ENCODE measurements around the gene NFKBIA. TPM values are rescaled to one million over a fixed set of nuclear protein-coding genes. Genes with fewer than 3 reads are reported as not detected.
"Not testable (repeated sequence)": the region's sequence is repeated elsewhere in the genome, so short reads cannot be mapped to it uniquely, and the experiment has no call there.

NFKBIA gene
- total RNA-seq, 1 experiment from 2014 or later: 29.3 TPM

GRCh38 chr14:35383569-35384454, 20.7 kb downstream of the NFKBIA start (continued):
- TF ChIP-seq ZSCAN18 (CRISPR knock-in tag; IDR thresholded peaks at IDR 0.05) (no peak), NFYB (CRISPR knock-in tag; conservative IDR thresholded peaks at IDR 0.05; ENCODE audit: low read depth) (no peak), ZNF317 (CRISPR knock-in tag; IDR thresholded peaks at IDR 0.05; ENCODE audit: borderline replicate concordance, low read depth) (no peak), USF1 (CRISPR knock-in tag; IDR thresholded peaks at IDR 0.05) (no peak), HMGA2 (CRISPR knock-in tag; IDR thresholded peaks at IDR 0.05) (no peak), GRHL2 (CRISPR knock-in tag; IDR thresholded peaks at IDR 0.05; ENCODE audit: insufficient replicate concordance, severe bottlenecking) (no peak)

GRCh38 chr14:35380794-35381193, 23.8 kb downstream of the NFKBIA start:
- ATAC-seq: no peak
- TF ChIP-seq GRHL2 (CRISPR knock-in tag; IDR thresholded peaks at IDR 0.05; ENCODE audit: insufficient replicate concordance, severe bottlenecking) (no peak), ATF2 (CRISPR knock-in tag; IDR thresholded peaks at IDR 0.05; ENCODE audit: borderline replicate concordance, low read depth) (no peak), ZNF512 (CRISPR knock-in tag; IDR thresholded peaks at IDR 0.05; ENCODE audit: borderline replicate concordance) (no peak), MXD4 (CRISPR knock-in tag; IDR thresholded peaks at IDR 0.05; ENCODE audit: borderline replicate concordance) (no peak), ESRRA (CRISPR knock-in tag; IDR thresholded peaks at IDR 0.05; ENCODE audit: borderline replicate concordance) (no peak), PREB (CRISPR knock-in tag; IDR thresholded peaks at IDR 0.05; ENCODE audit: borderline replicate concordance) (no peak), NFATC4 (CRISPR knock-in tag; IDR thresholded peaks at IDR 0.05) (no peak), MLX (CRISPR knock-in tag; IDR thresholded peaks at IDR 0.05) (no peak), PRRX2 (CRISPR knock-in tag; IDR thresholded peaks at IDR 0.05) (no peak), ZMAT4 (CRISPR knock-in tag; IDR thresholded peaks at IDR 0.05) (no peak), CDX4 (CRISPR knock-in tag; IDR thresholded peaks at IDR 0.05; ENCODE audit: borderline replicate concordance) (no peak), ATF3 (CRISPR knock-in tag; conservative IDR thresholded peaks at IDR 0.05) (no peak)
- CTCF ChIA-PET: no interaction called here

GRCh38 chr14:35379234-35379933, 25.2 kb downstream of the NFKBIA start:
- H3K36me3 Mint-ChIP-seq; H3K27me3 Mint-ChIP-seq (ENCODE audit: low read depth); DNase-seq (ENCODE audit: low spot score); CTCF ChIA-PET; H3K4me3 Mint-ChIP-seq; H3K4me1 Mint-ChIP-seq; ATAC-seq; H3K9me3 Mint-ChIP-seq; H3K27ac Mint-ChIP-seq: not testable (repeated sequence)
- POLR2A ChIA-PET: interaction anchor here (0.5 to 0.7 kb wide), 2 partner anchors 37 to 82 kb away, joined by 3 to 4 read pairs; no protein-coding TSS in a partner anchor

More at GRCh38 chr14:35380794-35381193, 23.8 kb downstream of the NFKBIA start:
- Mint-ChIP-seq H3K4me3 (no peak overlapping the region), H3K27me3 (ENCODE audit: low read depth) (no peaks in the 10 kb centered on the region), H3K9me3 (no peaks in the 10 kb centered on the region), H3K4me1 (peaks cover 5% of the 10 kb centered on the region), H3K27ac (no peak overlapping the region), H3K36me3 (no peaks in the 10 kb centered on the region)
- no peak for DNase-seq (ENCODE audit: low spot score)
- POLR2A ChIA-PET: no interaction called here
